Vagina (tissue), 2 donors: ENCODE measurements around the gene KCTD16.

Experiments used
- POLR2A ChIP-seq, 2 donors: fragments of 450-650 bp; IDR thresholded peaks; one replicate each; pipeline ENCODE4 v1.6.1; 2017; ENCODE audit warnings: antibody characterized with exemption in 2 of 2, mild to moderate bottlenecking in 2 of 2, moderate library complexity in 2 of 2
- TF ChIP-seq, protein P1 (sequence below), 3 experiments: fragments of 450-650 bp in 2 of 3; fragments of 200-600 bp in 1 of 3; sonication (generic) in 1 of 3; IDR thresholded peaks; one replicate each; pipeline ENCODE4 v1.5.1; 2017 to 2019; ENCODE audit warnings: antibody characterized with exemption in 3 of 3, mild to moderate bottlenecking in 2 of 3, moderate library complexity in 2 of 3

- TF ChIP-seq, protein P1, sequence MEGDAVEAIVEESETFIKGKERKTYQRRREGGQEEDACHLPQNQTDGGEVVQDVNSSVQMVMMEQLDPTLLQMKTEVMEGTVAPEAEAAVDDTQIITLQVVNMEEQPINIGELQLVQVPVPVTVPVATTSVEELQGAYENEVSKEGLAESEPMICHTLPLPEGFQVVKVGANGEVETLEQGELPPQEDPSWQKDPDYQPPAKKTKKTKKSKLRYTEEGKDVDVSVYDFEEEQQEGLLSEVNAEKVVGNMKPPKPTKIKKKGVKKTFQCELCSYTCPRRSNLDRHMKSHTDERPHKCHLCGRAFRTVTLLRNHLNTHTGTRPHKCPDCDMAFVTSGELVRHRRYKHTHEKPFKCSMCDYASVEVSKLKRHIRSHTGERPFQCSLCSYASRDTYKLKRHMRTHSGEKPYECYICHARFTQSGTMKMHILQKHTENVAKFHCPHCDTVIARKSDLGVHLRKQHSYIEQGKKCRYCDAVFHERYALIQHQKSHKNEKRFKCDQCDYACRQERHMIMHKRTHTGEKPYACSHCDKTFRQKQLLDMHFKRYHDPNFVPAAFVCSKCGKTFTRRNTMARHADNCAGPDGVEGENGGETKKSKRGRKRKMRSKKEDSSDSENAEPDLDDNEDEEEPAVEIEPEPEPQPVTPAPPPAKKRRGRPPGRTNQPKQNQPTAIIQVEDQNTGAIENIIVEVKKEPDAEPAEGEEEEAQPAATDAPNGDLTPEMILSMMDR (IDR thresholded peaks at IDR 0.05), result no peak
- TF ChIP-seq POLR2A (IDR thresholded peaks at IDR 0.05), result no peak
Observed at GRCh38 chr5:144333336-144333920, 162.8 kb downstream of the KCTD16 start.
